Upper lobe of right lung (tissue), 1 donor: ENCODE data around the gene FOXK1. TPM values are rescaled to one million over a fixed set of nuclear protein-coding genes. Genes with fewer than 3 reads are reported as not detected.

ENCODE experiments used
- ATAC-seq: fragments of 200-7000 bp; cut with Tn5 transposase; one replicate; pipeline ENCODE4 v1.9.1; 2020; ENCODE audit warnings: mild to moderate bottlenecking, moderate library complexity
- DNase-seq: peaks from one replicate; pipeline ENCODE4 v3.0.0-alpha.2; 2020
- H3K27ac ChIP-seq: fragments of 200-600 bp; one replicate; pipeline ENCODE4 v1.8.0; 2022
- H3K27me3 ChIP-seq: fragments of 200-600 bp; one replicate; pipeline ENCODE4 v1.8.0; 2022; ENCODE audit warnings: mild to moderate bottlenecking
- H3K36me3 ChIP-seq: fragments of 200-600 bp; one replicate; pipeline ENCODE4 v1.8.0; 2022
- H3K4me1 ChIP-seq: fragments of 200-600 bp; one replicate; pipeline ENCODE4 v1.8.0; 2022
- H3K4me3 ChIP-seq: fragments of 200-600 bp; one replicate; pipeline ENCODE4 v1.8.0; 2022; ENCODE audit warnings: mild to moderate bottlenecking
- H3K9me3 ChIP-seq: fragments of 200-600 bp; one replicate; pipeline ENCODE4 v1.8.0; 2022
- intact Hi-C: fragments of 100-400 bp; cut with DNase I; formaldehyde crosslinking; loops from one replicate; pipeline ENCODE4 v1.11.0; 2022
- total RNA-seq: library from RNA; stranded (reverse); fragmentation: NEBNext Ultra II Directional; extraction: Animal tissue kit (Norgen Biotek cat#: 25700); gene quantifications from one replicate; pipeline ENCODE4 v1.2.1, GENCODE V29; 2021
- TF ChIP-seq, protein P1 (sequence below): fragments of 200-600 bp; IDR thresholded peaks from one replicate; pipeline ENCODE4 v1.8.0; 2022; ENCODE audit warnings: antibody characterized with exemption
- donor health status: DM: no; HTN: yes; CAD: no; lungs with severe emphysema.

The FOXK1 gene
- total RNA-seq, 1 donor from 2014 or later = 33.3 TPM

DNA sequence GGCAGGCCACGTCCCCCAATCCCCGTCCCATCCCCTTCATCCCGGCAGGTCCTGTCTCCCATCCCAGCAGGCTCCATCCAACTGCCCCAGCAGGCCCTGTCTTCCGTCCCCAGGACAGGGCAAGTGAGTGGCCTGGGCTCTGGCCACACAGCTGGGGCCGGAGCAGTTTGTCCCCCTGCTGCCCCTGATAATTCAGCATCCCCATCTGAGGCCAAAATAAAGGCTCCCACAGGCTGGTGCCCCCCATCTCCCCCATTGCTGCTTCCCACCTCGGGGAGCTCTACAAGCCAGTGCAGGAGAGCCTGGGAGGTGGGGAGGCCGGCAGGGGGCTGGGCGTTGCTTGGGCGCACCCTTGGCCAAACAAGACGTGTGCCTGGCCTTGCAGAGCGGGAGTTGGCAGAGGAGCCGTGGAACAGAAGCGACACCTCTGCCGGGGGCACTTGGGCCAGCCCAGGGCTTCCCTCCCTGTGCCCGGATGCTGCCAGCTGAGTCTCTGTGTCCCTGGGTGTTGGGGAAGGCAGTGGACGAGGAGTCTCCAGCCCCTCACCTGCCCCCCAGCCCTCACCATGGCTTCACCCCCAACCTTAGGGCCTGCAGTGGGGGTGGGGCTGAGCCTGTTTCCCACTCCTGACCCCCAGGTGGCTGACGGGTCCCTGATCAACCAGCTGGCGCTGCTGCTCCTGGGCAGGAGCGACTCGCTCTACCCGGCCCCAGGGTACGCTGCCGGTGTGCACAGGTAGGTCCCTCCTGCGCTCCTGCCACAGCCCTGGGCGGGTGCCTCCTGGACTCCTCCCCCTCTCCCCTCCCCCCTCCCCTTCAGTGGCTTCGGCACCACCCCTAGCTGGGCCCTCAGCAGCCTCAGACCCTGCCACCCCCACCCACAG lies 107.3 kb downstream of the FOXK1 start:
- no peak for ATAC-seq
- no peaks in the 10 kb centered on the region for H3K27me3 ChIP-seq
- H3K36me3 ChIP-seq = peaks cover 68% of the 10 kb centered on the region
- H3K27ac ChIP-seq = no peak overlapping the region
- intact Hi-C loops = no loop called here
- H3K9me3 ChIP-seq = no peaks in the 10 kb centered on the region
- TF ChIP-seq, protein P1, sequence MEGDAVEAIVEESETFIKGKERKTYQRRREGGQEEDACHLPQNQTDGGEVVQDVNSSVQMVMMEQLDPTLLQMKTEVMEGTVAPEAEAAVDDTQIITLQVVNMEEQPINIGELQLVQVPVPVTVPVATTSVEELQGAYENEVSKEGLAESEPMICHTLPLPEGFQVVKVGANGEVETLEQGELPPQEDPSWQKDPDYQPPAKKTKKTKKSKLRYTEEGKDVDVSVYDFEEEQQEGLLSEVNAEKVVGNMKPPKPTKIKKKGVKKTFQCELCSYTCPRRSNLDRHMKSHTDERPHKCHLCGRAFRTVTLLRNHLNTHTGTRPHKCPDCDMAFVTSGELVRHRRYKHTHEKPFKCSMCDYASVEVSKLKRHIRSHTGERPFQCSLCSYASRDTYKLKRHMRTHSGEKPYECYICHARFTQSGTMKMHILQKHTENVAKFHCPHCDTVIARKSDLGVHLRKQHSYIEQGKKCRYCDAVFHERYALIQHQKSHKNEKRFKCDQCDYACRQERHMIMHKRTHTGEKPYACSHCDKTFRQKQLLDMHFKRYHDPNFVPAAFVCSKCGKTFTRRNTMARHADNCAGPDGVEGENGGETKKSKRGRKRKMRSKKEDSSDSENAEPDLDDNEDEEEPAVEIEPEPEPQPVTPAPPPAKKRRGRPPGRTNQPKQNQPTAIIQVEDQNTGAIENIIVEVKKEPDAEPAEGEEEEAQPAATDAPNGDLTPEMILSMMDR = no peak
- no peak overlapping the region for H3K4me3 ChIP-seq
- H3K4me1 ChIP-seq = peaks cover 4% of the 10 kb centered on the region
- no peak for DNase-seq

DNA sequence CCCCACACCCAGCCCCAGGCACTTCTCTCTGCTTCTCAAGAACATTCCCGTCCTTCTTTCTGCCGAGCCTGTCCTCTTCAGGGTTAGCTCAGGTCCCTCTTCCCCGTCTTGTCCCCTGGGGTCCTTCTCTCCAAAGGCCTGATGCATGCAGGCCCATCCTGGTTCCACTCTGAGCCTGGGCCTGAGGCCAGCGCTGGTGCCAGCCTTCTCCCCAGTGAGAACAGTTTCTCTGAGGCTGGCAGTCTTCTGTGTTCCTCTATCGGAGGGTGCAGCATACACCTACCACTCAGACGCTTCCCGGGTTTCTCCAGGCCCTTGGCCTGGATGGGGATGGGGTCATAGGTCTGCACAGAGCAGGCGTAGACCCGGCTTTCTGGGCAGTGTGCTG lies 108.0 kb downstream of the FOXK1 start:
- intact Hi-C loops = no loop called here
- no peak for ATAC-seq
- Histone ChIP-seq H3K27ac (no peak overlapping the region), H3K4me1 (peaks cover 4% of the 10 kb centered on the region), H3K27me3 (no peaks in the 10 kb centered on the region), H3K9me3 (no peaks in the 10 kb centered on the region), H3K4me3 (no peak overlapping the region), H3K36me3 (peaks cover 62% of the 10 kb centered on the region)
- DNase-seq = no peak
- TF ChIP-seq, protein P1 = no peak

DNA sequence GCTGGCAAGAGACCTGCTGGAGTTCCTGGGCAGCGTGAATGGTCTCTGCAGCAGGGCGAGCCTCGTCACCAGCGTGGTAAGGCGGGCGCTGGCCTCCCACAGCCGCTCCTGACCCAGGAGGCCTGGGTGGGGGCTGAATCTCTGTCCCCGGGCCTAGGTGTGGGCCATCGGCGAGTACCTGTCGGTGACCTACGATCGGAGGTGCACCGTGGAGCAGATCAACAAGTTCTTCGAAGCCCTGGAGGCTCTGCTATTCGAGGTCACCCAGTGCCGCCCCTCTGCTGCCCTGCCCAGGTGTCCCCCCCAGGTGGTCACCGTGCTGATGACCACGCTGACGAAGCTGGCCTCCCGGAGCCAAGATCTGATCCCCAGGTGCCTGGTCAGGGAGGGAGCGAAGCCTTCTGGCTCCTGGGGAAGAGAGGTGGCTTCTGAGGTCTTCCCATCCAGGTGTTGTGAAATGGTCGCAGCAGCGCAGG lies 108.5 kb downstream of the FOXK1 start:
- ATAC-seq (no peak), DNase-seq (no peak)
- Histone ChIP-seq H3K36me3 (peaks cover 57% of the 10 kb centered on the region), H3K4me3 (no peak overlapping the region), H3K27ac (no peak overlapping the region), H3K4me1 (peaks cover 4% of the 10 kb centered on the region), H3K9me3 (no peaks in the 10 kb centered on the region), H3K27me3 (no peaks in the 10 kb centered on the region)
- intact Hi-C loops = no loop called here
- TF ChIP-seq, protein P1 = no peak

DNA sequence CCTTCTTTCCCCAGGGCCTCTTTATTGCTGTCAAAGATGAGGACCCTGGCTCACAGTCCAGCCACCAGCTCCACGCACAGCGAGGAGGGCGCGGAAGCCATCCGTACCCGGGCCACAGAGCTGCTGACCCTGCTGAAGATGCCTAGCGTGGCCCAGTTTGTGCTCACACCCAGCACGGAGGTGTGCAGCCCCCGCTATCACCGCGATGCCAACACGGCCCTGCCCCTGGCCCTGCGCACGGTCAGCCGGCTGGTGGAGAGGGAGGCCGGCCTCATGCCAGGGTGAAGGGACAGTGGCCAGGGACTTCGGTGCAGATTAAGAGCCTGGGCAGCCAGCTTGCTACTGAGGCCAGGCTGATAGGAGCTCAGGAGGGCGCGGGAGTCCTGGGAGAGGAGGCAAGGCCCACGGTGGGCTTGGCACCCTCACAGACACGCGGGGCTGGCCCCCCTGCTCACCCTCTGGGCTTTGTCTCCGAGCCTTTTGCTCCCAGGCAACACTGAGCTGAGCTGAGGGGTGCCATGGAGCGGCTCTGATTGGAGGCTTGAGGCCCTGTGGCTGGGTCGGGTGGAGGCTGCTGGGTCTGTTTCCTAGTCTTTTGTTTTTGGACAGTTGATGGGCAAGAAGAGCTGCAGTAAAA lies 109.1 kb downstream of the FOXK1 start:
- no peaks in the 10 kb centered on the region for H3K27me3 ChIP-seq
- peaks cover 4% of the 10 kb centered on the region for H3K4me1 ChIP-seq
- intact Hi-C loops = no loop called here
- H3K27ac ChIP-seq = no peak overlapping the region
- TF ChIP-seq, protein P1 = no peak
- H3K4me3 ChIP-seq = no peak overlapping the region
- ATAC-seq = no peak
- H3K36me3 ChIP-seq = peaks cover 50% of the 10 kb centered on the region
- DNase-seq = no peak
- no peaks in the 10 kb centered on the region for H3K9me3 ChIP-seq

DNA sequence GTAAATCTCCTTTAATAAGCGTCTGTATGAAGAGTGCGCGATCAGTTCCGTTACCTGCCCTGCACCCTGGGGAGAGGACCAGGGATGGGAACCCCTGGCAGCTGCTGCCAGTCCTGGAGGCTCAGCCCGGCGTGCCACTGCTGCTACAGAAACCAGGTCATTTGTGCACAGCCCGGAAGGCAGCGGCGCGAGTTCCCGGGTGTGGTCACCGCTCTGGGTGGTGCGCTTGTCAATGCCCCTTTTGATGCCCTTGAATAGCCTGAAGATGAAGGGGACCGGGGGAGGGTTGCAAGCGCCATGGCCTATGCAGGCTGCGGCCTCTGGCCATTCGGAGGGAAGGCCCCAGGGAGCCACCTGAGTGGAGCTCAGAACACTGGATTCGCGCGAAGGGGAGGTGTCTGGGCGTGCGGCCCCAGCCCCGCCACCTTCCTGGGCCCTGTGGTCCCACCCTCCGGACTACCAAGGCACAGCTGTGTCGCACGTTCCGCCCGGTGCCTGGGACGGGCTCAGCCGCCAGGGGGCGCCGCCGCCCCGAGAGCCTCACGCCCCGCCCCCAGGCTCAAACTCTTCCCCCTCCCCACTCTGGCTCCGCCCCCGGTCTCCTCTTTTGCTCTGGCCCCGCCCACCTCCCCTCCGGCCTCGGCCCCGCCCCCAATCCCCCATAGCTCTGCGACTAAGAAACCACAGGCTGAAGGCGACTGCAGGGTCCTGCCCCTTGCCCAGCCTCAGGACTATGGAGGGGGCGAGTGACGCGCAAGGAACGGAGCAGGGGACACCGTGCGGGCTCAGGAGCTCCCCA lies 109.8 kb downstream of the FOXK1 start:
- H3K27me3 ChIP-seq = no peaks in the 10 kb centered on the region
- intact Hi-C loops = no loop called here
- peak; percentile 83 for DNase-seq
- H3K4me3 ChIP-seq = peak overlapping the region; percentile 36
- no peak overlapping the region for H3K27ac ChIP-seq
- H3K9me3 ChIP-seq = no peaks in the 10 kb centered on the region
- H3K4me1 ChIP-seq = peaks cover 4% of the 10 kb centered on the region
- peaks cover 43% of the 10 kb centered on the region for H3K36me3 ChIP-seq
- ATAC-seq = peak; percentile 89
- TF ChIP-seq, protein P1 = peak; percentile 80
